ENCODE results near the gene NDUFAF3. TPM values are rescaled to one million over a fixed set of nuclear protein-coding genes. Genes with fewer than 3 reads are reported as not detected.
A peak's percentile ranks its signal among the peaks of the same experiment; 100 is the strongest.

Gene NDUFAF3
- total RNA-seq, 1 experiment from 2014 or later, result 36.8 TPM

DNA sequence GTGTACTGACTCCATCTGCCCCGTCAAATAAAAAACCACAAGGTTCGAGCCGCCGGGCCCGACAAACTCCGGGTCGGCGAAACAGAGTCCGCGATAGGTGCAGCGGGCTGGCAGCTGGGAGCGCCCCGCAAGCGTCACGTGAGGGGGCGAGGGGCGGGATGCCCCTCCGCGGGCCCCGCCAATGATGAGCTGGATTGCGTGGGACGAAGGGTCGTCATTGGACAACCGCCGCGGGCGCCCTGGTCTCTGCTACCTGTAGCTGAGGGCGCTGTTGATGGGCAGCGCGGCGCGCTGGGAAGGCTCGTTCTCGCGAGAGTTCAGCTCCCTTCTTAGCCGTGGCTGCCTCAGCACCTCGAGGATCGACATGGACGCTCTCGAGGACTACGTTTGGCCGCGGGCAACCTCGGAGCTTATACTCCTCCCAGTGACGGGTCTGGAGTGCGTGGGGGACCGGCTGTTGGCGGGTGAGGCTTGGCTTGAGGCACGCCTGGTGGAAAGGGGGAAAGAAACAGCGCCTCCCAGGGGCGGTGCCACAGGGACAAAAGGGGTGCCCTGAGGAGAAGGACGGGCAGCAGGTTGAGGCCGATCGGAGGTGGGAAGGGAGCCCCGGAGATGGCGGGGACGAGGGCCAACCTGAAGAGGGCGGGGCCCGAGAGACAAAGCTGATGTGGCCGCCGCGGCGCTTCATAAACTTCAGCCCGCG lies 14.7 kb upstream of the NDUFAF3 start, which contains the start of gene WDR6 (continued):
- no peak for TF ChIP-seq ZNF396 (CRISPR knock-in tag; IDR thresholded peaks at IDR 0.05; ENCODE audit: borderline replicate concordance)
- no peak; the same call in 1 of the 2 replicates for TF ChIP-seq IRF2 (CRISPR knock-in tag; IDR thresholded peaks at IDR 0.05; ENCODE audit: borderline replicate concordance, low read depth)
- TF ChIP-seq, protein P1, sequence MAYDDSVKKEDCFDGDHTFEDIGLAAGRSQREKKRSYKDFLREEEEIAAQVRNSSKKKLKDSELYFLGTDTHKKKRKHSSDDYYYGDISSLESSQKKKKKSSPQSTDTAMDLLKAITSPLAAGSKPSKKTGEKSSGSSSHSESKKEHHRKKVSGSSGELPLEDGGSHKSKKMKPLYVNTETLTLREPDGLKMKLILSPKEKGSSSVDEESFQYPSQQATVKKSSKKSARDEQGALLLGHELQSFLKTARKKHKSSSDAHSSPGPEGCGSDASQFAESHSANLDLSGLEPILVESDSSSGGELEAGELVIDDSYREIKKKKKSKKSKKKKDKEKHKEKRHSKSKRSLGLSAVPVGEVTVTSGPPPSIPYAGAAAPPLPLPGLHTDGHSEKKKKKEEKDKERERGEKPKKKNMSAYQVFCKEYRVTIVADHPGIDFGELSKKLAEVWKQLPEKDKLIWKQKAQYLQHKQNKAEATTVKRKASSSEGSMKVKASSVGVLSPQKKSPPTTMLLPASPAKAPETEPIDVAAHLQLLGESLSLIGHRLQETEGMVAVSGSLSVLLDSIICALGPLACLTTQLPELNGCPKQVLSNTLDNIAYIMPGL (CRISPR knock-in tag; IDR thresholded peaks at IDR 0.05), result peak; percentile 85; the same call in 1 of the 2 replicates
- TF ChIP-seq JUN (CRISPR knock-in tag; IDR thresholded peaks at IDR 0.05), result no peak
- TF ChIP-seq, protein P2, sequence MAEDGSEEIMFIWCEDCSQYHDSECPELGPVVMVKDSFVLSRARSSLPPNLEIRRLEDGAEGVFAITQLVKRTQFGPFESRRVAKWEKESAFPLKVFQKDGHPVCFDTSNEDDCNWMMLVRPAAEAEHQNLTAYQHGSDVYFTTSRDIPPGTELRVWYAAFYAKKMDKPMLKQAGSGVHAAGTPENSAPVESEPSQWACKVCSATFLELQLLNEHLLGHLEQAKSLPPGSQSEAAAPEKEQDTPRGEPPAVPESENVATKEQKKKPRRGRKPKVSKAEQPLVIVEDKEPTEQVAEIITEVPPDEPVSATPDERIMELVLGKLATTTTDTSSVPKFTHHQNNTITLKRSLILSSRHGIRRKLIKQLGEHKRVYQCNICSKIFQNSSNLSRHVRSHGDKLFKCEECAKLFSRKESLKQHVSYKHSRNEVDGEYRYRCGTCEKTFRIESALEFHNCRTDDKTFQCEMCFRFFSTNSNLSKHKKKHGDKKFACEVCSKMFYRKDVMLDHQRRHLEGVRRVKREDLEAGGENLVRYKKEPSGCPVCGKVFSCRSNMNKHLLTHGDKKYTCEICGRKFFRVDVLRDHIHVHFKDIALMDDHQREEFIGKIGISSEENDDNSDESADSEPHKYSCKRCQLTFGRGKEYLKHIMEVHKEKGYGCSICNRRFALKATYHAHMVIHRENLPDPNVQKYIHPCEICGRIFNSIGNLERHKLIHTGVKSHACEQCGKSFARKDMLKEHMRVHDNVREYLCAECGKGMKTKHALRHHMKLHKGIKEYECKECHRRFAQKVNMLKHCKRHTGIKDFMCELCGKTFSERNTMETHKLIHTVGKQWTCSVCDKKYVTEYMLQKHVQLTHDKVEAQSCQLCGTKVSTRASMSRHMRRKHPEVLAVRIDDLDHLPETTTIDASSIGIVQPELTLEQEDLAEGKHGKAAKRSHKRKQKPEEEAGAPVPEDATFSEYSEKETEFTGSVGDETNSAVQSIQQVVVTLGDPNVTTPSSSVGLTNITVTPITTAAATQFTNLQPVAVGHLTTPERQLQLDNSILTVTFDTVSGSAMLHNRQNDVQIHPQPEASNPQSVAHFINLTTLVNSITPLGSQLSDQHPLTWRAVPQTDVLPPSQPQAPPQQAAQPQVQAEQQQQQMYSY (CRISPR knock-in tag; IDR thresholded peaks at IDR 0.05), result no peak
- peak; percentile 84; the same call in 1 of the 2 replicates for TF ChIP-seq KAT7 (CRISPR knock-in tag; IDR thresholded peaks at IDR 0.05; ENCODE audit: borderline replicate concordance)
- TF ChIP-seq, protein P3, sequence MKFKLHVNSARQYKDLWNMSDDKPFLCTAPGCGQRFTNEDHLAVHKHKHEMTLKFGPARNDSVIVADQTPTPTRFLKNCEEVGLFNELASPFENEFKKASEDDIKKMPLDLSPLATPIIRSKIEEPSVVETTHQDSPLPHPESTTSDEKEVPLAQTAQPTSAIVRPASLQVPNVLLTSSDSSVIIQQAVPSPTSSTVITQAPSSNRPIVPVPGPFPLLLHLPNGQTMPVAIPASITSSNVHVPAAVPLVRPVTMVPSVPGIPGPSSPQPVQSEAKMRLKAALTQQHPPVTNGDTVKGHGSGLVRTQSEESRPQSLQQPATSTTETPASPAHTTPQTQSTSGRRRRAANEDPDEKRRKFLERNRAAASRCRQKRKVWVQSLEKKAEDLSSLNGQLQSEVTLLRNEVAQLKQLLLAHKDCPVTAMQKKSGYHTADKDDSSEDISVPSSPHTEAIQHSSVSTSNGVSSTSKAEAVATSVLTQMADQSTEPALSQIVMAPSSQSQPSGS (CRISPR knock-in tag; IDR thresholded peaks at IDR 0.05; ENCODE audit: borderline replicate concordance, low read depth), result no peak
- TF ChIP-seq, protein P4, sequence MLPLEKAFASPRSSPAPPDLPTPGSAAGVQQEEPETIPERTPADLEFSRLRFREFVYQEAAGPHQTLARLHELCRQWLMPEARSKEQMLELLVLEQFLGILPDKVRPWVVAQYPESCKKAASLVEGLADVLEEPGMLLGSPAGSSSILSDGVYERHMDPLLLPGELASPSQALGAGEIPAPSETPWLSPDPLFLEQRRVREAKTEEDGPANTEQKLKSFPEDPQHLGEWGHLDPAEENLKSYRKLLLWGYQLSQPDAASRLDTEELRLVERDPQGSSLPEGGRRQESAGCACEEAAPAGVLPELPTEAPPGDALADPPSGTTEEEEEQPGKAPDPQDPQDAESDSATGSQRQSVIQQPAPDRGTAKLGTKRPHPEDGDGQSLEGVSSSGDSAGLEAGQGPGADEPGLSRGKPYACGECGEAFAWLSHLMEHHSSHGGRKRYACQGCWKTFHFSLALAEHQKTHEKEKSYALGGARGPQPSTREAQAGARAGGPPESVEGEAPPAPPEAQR (CRISPR knock-in tag; IDR thresholded peaks at IDR 0.05), result no peak

DNA sequence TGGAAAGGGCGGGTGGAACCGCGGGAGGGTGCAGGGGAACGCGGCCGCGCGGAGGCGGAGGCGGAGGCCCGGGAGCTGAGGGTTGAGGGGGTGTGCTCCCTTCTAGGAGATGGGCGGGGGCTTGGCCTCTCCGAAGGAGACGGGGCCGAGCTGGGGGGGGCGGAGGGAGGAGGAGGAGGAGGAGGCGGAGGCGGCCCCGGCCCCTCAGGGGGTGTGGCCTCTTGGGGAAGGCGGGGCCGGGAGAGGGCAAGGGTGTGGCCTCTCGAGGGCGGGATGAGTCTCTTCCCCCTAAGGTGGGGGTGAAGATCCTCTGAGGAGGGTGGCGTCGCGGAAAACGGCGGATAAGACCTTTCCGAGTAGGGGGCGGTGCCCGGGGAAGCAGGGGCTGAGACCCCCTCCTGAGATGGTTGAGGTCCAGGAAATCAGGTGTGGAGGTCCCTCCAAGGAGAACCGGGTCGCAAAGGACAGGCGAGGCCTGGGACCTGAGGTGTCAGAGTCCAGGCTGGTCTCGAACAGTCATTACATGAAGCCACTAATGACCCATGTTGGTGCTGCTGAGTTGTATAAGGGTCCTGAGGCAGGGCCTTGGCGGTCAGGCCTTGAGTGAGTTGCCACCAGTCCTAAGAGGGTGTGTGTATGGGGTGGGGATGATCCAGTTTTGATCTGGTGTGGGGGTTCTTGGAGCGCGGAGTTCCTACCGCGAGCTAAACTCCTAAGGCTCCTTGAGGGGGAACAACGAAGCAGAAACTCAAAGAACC lies 14.0 kb upstream of the NDUFAF3 start:
- peak overlapping the region; percentile 100 for H3K27ac Mint-ChIP-seq
- DNase-seq (ENCODE audit: low spot score) (peak; percentile 95), ATAC-seq (peak; percentile 75)
- CTCF ChIA-PET, result interaction anchor here (0.5 to 9.3 kb wide), 15 partner anchors 10 to 1395 kb away, joined by 3 to 124 read pairs (median 6); partner anchors contain the start of genes ARIH2, CELSR3, DALRD3 and NCKIPSD
- H3K9me3 Mint-ChIP-seq, result no peaks in the 10 kb centered on the region
- no peaks in the 10 kb centered on the region for H3K27me3 Mint-ChIP-seq (ENCODE audit: low read depth)
- H3K36me3 Mint-ChIP-seq, result peaks cover 20% of the 10 kb centered on the region
- H3K4me1 Mint-ChIP-seq, result peaks cover 15% of the 10 kb centered on the region
- POLR2A ChIA-PET, result interaction anchor here (0.9 to 4.6 kb wide), 14 partner anchors 10 to 462 kb away, joined by 3 to 81 read pairs (median 5); partner anchors contain the start of genes CELSR3, DAG1, DALRD3 and NDUFAF3
- peak overlapping the region; percentile 99 for H3K4me3 Mint-ChIP-seq
- TF ChIP-seq, protein P1 (CRISPR knock-in tag; IDR thresholded peaks at IDR 0.05), result peak; percentile 4; the same call in 1 of the 2 replicates
- TF ChIP-seq TCF7 (CRISPR knock-in tag; IDR thresholded peaks at IDR 0.05; ENCODE audit: low read depth), result no peak
- no peak for TF ChIP-seq NFE2L1 (CRISPR knock-in tag; IDR thresholded peaks at IDR 0.05)
- TF ChIP-seq HMGA2 (CRISPR knock-in tag; IDR thresholded peaks at IDR 0.05), result no peak
- TF ChIP-seq OVOL2 (CRISPR knock-in tag; IDR thresholded peaks at IDR 0.05; ENCODE audit: borderline replicate concordance), result no peak
- TF ChIP-seq NR1H2 (CRISPR knock-in tag; IDR thresholded peaks at IDR 0.05), result no peak
- no peak for TF ChIP-seq SOX15 (CRISPR knock-in tag; IDR thresholded peaks at IDR 0.05)
- TF ChIP-seq, protein P5, sequence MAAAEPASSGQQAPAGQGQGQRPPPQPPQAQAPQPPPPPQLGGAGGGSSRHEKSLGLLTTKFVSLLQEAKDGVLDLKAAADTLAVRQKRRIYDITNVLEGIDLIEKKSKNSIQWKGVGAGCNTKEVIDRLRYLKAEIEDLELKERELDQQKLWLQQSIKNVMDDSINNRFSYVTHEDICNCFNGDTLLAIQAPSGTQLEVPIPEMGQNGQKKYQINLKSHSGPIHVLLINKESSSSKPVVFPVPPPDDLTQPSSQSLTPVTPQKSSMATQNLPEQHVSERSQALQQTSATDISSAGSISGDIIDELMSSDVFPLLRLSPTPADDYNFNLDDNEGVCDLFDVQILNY (CRISPR knock-in tag; IDR thresholded peaks at IDR 0.05), result no peak
- TF ChIP-seq ZNF138 (CRISPR knock-in tag; conservative IDR thresholded peaks at IDR 0.05), result no peak
- TF ChIP-seq, protein P6, sequence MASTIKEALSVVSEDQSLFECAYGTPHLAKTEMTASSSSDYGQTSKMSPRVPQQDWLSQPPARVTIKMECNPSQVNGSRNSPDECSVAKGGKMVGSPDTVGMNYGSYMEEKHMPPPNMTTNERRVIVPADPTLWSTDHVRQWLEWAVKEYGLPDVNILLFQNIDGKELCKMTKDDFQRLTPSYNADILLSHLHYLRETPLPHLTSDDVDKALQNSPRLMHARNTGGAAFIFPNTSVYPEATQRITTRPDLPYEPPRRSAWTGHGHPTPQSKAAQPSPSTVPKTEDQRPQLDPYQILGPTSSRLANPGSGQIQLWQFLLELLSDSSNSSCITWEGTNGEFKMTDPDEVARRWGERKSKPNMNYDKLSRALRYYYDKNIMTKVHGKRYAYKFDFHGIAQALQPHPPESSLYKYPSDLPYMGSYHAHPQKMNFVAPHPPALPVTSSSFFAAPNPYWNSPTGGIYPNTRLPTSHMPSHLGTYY (CRISPR knock-in tag; IDR thresholded peaks at IDR 0.05), result peak; percentile 79
- TF ChIP-seq ZNF263 (CRISPR knock-in tag; IDR thresholded peaks at IDR 0.05; ENCODE audit: low read depth), result no peak; the same call in 1 of the 2 replicates
- TF ChIP-seq TEAD1 (CRISPR knock-in tag; IDR thresholded peaks at IDR 0.05), result no peak
- no peak for TF ChIP-seq ZNF317 (CRISPR knock-in tag; IDR thresholded peaks at IDR 0.05; ENCODE audit: borderline replicate concordance, low read depth)
- TF ChIP-seq ESRRA (CRISPR knock-in tag; IDR thresholded peaks at IDR 0.05; ENCODE audit: borderline replicate concordance), result no peak
